B cell (primary cell): ENCODE results near the gene ACP3. TPM values are rescaled to one million over a fixed set of nuclear protein-coding genes. Genes with fewer than 3 reads are reported as not detected.

ENCODE experiments used
- ATAC-seq: fragments of 200-7000 bp; cut with Tn5 transposase; one replicate; pipeline ENCODE4 v1.10.0; 2021; ENCODE audit warnings: low read depth, mild to moderate bottlenecking, moderate number of reproducible peaks, moderate library complexity
- CTCF ChIA-PET: fragments of 350-600 bp; sonication (Branson Sonifier 250); formaldehyde crosslinking; loops from one replicate; lab custom pipeline; 2021; ENCODE audit warnings: antibody characterized with exemption, inconsistent platforms; lab: Charles Lee
- POLR2A ChIA-PET: fragments of 350-600 bp; sonication (Branson Sonifier 250); formaldehyde crosslinking; loops from one replicate; lab custom pipeline; 2021; ENCODE audit warnings: antibody characterized with exemption; lab: Charles Lee
- DNase-seq: peaks from one replicate; pipeline ENCODE4 v3.0.0; 2013
- H2AFZ ChIP-seq: 2 replicates; pipeline ENCODE4 v1.6.1; 2012; ENCODE audit warnings: mild to moderate bottlenecking, low read depth, low read length; ENCODE audit not compliant: insufficient read depth, poor library complexity, severe bottlenecking
- H3K27ac ChIP-seq, 2 donors: 1 replicate in 1 of 2; 2 replicates in 1 of 2; pipeline ENCODE4 v1.5.1; 2012 to 2013; ENCODE audit warnings: low read length in 2 of 2, mild to moderate bottlenecking in 2 of 2, moderate library complexity in 1 of 2
- H3K27me3 ChIP-seq, 4 experiments: fragments of 200-600 bp in 1 of 4; sonication (generic) in 1 of 4; replicated peaks in 1 of 4; 1 replicate in 2 of 4; 2 replicates in 2 of 4; pipeline versions ENCODE4 v1.6.1 to v1.7.0; 2013 to 2016; ENCODE audit warnings: low read length in 3 of 4, mild to moderate bottlenecking in 2 of 4, mixed read lengths in 1 of 4, moderate library complexity in 1 of 4; ENCODE audit not compliant: insufficient read depth in 4 of 4, control insufficient read depth in 3 of 4; ENCODE audit errors: control extremely low read depth in 1 of 4
- H3K36me3 ChIP-seq, 2 experiments: replicated peaks in 1 of 2; 1 replicate in 1 of 2; 2 replicates in 1 of 2; pipeline versions ENCODE4 v1.6.1 to v1.7.1; 2013; ENCODE audit warnings: low read length in 1 of 2; ENCODE audit not compliant: insufficient read depth in 2 of 2, control insufficient read depth in 1 of 2; ENCODE audit errors: control extremely low read depth in 1 of 2, extremely low read depth in 1 of 2
- H3K4me1 ChIP-seq, 2 donors: fragments of 200-600 bp in 1 of 2; sonication (generic) in 1 of 2; 1 replicate in 1 of 2; 2 replicates in 1 of 2; pipeline versions ENCODE4 v1.5.1 to v1.6.1; 2013 to 2017; ENCODE audit warnings: low read length in 2 of 2; ENCODE audit not compliant: control insufficient read depth in 2 of 2, insufficient read depth in 2 of 2
- H3K4me2 ChIP-seq: replicated peaks from 2 replicates; pipeline ENCODE3; 2012; ENCODE audit warnings: mild to moderate bottlenecking, low read depth, low read length; ENCODE audit not compliant: poor library complexity, severe bottlenecking
- H3K4me3 ChIP-seq, 5 experiments: fragments of 200-600 bp in 1 of 5; sonication (generic) in 1 of 5; 1 replicate in 3 of 5; 2 replicates in 2 of 5; pipeline versions ENCODE4 v1.5.1 to v1.7.0; 2011 to 2016; ENCODE audit warnings: low read length in 4 of 5, mild to moderate bottlenecking in 4 of 5, low read depth in 2 of 5, control low read depth in 1 of 5, moderate library complexity in 1 of 5; ENCODE audit not compliant: insufficient read depth in 1 of 5; ENCODE audit errors: control extremely low read depth in 1 of 5, extremely low read depth in 1 of 5
- H3K79me2 ChIP-seq: fragments of 200-600 bp; sonication (generic); one replicate; pipeline ENCODE4 v1.6.0; 2016; ENCODE audit warnings: low read length; ENCODE audit not compliant: control insufficient read depth, insufficient read depth
- H3K9ac ChIP-seq: fragments of 200-600 bp; sonication (generic); 2 replicates; pipeline ENCODE4 v1.6.1; 2017; ENCODE audit warnings: mild to moderate bottlenecking, low read length, moderate library complexity
- H3K9me3 ChIP-seq, 3 donors: one replicate each; pipeline versions ENCODE4 v1.6.1 to v1.7.1; 2013; ENCODE audit warnings: low read length in 2 of 3; ENCODE audit not compliant: control insufficient read depth in 2 of 3, insufficient read depth in 1 of 3; ENCODE audit errors: control extremely low read depth in 1 of 3
- H4K20me1 ChIP-seq: 2 replicates; pipeline ENCODE4 v1.6.0; 2012; ENCODE audit warnings: mild to moderate bottlenecking, low read length; ENCODE audit not compliant: insufficient read depth, control insufficient read depth, poor library complexity, severe bottlenecking
- H3K27ac Mint-ChIP-seq: one replicate; pipeline ENCODE4 v1.8.0; 2021; ENCODE audit warnings: mixed read lengths
- H3K27me3 Mint-ChIP-seq: one replicate; pipeline ENCODE4 v1.8.0; 2021; ENCODE audit warnings: mixed read lengths
- H3K4me1 Mint-ChIP-seq: one replicate; pipeline ENCODE4 v1.8.0; 2021; ENCODE audit warnings: mixed read lengths
- H3K4me3 Mint-ChIP-seq: one replicate; pipeline ENCODE4 v1.8.0; 2021; ENCODE audit warnings: mixed read lengths
- H3K9me3 Mint-ChIP-seq: one replicate; pipeline ENCODE4 v1.8.0; 2022; ENCODE audit warnings: mixed read lengths; ENCODE audit not compliant: insufficient read depth
- EZH2 ChIP-seq: IDR thresholded peaks from 2 replicates; pipeline ENCODE4 v1.6.1; 2012; ENCODE audit warnings: borderline replicate concordance, low read depth, mild to moderate bottlenecking, moderate library complexity, low read length; ENCODE audit not compliant: insufficient read depth, poor library complexity, severe bottlenecking
- WGBS: methylation state at CpG from one replicate; pipeline ENCODE4 v1.1.5; 2013; ENCODE audit warnings: missing lambda C conversion rate; ENCODE audit not compliant: insufficient coverage; 5-methylcytosine and 5-hydroxymethylcytosine counted together
- intact Hi-C: fragments of 100-400 bp; cut with micrococcal nuclease; formaldehyde crosslinking; loops from one replicate; pipeline ENCODE4 v1.10.0; 2022
- polyA plus RNA-seq: library from polyadenylated mRNA; depleted of rRNA; stranded (reverse); fragments of >200 nt; gene quantifications from 2 replicates; pipeline ENCODE4 v1.2.3, GENCODE V29; 2012
- total RNA-seq, 2 donors: library from RNA; stranded (reverse); fragments of 120-200 nt in 1 of 2; gene quantifications; 1 replicate in 1 of 2; 2 replicates in 1 of 2; pipeline versions ENCODE4 v1.2.3 to v1.2.4, GENCODE V29; 2013 to 2022
- TF ChIP-seq, protein P1 (sequence below): fragments of 200-600 bp; IDR thresholded peaks from one replicate; pipeline ENCODE4 v1.8.0; 2022; ENCODE audit warnings: antibody characterized with exemption, mild to moderate bottlenecking

ACP3 gene
- total and polyA plus RNA-seq, 2 donors (not counting 1 experiment from before 2014, with no cell fraction given), result 0.36 to 0.64 TPM

- no peak overlapping the region for H3K27ac Mint-ChIP-seq
- POLR2A ChIA-PET, result no interaction called here
These were observed 31.6 kb upstream of the ACP3 start for GRCh38 chr3:132285620-132285945.

DNA sequence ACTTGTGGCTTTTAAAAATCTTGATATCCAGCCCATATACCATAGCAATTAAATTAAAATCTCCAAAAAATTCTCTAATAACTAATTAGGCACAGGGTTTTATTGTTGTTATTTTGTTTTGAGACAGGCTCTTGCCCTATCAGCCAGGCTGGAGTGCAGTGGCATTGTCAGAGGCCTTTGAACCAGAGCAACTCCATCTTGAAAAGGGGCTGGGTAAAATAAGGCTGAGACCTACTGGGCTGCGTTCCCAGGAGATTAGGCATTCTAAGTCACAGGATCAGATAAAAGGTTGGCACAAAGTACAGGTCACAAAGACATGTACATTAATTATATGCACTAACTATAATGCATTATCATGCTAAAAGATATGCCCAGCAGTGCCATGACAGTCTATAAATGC, 31.2 kb upstream of the ACP3 start:
- no peaks in the 10 kb centered on the region for H3K9me3 ChIP-seq
- H3K4me1 ChIP-seq, result no peaks in the 10 kb centered on the region
- no peaks in the 10 kb centered on the region for H3K9me3 Mint-ChIP-seq
- intact Hi-C loops, result no loop called here
- CTCF ChIA-PET, result no interaction called here
- DNase-seq (no peak), ATAC-seq (no peak)
- H3K27me3 ChIP-seq, result peaks cover 0 to 3% (median 0%) of the 10 kb centered on the region in 4 experiments
- POLR2A ChIA-PET, result no interaction called here
- H3K36me3 ChIP-seq, result no peaks in the 10 kb centered on the region
- no peak overlapping the region for H3K4me3 ChIP-seq
- H3K4me3 Mint-ChIP-seq, result no peak overlapping the region
- H2AFZ ChIP-seq, result no peak overlapping the region
- WGBS, result no CpG with 5 or more reads among the region's 1 CpG
- no peak for TF ChIP-seq EZH2
- TF ChIP-seq, protein P1, sequence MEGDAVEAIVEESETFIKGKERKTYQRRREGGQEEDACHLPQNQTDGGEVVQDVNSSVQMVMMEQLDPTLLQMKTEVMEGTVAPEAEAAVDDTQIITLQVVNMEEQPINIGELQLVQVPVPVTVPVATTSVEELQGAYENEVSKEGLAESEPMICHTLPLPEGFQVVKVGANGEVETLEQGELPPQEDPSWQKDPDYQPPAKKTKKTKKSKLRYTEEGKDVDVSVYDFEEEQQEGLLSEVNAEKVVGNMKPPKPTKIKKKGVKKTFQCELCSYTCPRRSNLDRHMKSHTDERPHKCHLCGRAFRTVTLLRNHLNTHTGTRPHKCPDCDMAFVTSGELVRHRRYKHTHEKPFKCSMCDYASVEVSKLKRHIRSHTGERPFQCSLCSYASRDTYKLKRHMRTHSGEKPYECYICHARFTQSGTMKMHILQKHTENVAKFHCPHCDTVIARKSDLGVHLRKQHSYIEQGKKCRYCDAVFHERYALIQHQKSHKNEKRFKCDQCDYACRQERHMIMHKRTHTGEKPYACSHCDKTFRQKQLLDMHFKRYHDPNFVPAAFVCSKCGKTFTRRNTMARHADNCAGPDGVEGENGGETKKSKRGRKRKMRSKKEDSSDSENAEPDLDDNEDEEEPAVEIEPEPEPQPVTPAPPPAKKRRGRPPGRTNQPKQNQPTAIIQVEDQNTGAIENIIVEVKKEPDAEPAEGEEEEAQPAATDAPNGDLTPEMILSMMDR, result no peak
- H3K27ac ChIP-seq, result no peak overlapping the region
- no peak overlapping the region for H3K27ac Mint-ChIP-seq
- H3K27me3 Mint-ChIP-seq, result peaks cover 27% of the 10 kb centered on the region
- no peaks in the 10 kb centered on the region for H4K20me1 ChIP-seq
- H3K9ac ChIP-seq, result no peak overlapping the region
- no peak overlapping the region for H3K4me2 ChIP-seq
- H3K79me2 ChIP-seq, result no peaks in the 10 kb centered on the region
- H3K4me1 Mint-ChIP-seq, result no peaks in the 10 kb centered on the region

More at GRCh38 chr3:132285620-132285945, 31.6 kb upstream of the ACP3 start:
- H3K9me3 Mint-ChIP-seq, result no peaks in the 10 kb centered on the region
- CTCF ChIA-PET, result no interaction called here
- no peak overlapping the region for H3K27ac ChIP-seq
- no peak overlapping the region for H3K4me2 ChIP-seq
- peaks cover 25% of the 10 kb centered on the region for H3K27me3 Mint-ChIP-seq
- TF ChIP-seq, protein P1, result no peak
- no peak for TF ChIP-seq EZH2
- H3K4me1 Mint-ChIP-seq, result no peaks in the 10 kb centered on the region
- H3K36me3 ChIP-seq, result no peaks in the 10 kb centered on the region
- no peak overlapping the region for H2AFZ ChIP-seq
- no peaks in the 10 kb centered on the region for H3K27me3 ChIP-seq
- no peaks in the 10 kb centered on the region for H3K79me2 ChIP-seq
- no peaks in the 10 kb centered on the region for H3K4me1 ChIP-seq
- no peaks in the 10 kb centered on the region for H4K20me1 ChIP-seq
- H3K4me3 Mint-ChIP-seq, result no peak overlapping the region
- H3K4me3 ChIP-seq, result no peak overlapping the region
- DNase-seq (no peak), ATAC-seq (no peak)
- 100% methylated on average over 1 of the region's 2 CpGs for WGBS
- intact Hi-C loops, result no loop called here
- H3K9me3 ChIP-seq, result no peaks in the 10 kb centered on the region
- H3K9ac ChIP-seq, result no peak overlapping the region
